Astrocyte of the spinal cord (primary cell): Measurements from ENCODE around the gene MYO7B.

Source experiments
- DNase-seq: peaks from one replicate; pipeline ENCODE4 v3.0.0; 2011; ENCODE audit warnings: low read depth, low spot score
- H3K4me3 ChIP-seq: 2 replicates; pipeline ENCODE4 v1.5.1; 2011; ENCODE audit warnings: low read depth, mild to moderate bottlenecking, low read length, moderate library complexity
- in situ Hi-C: cut with HindIII; loops from 2 replicates; pipeline ENCODE4 v1.10.0; 2017; ENCODE audit warnings: low sequenced_read_pairs
- TF ChIP-seq, protein P1 (sequence below): IDR thresholded peaks from 2 replicates; pipeline ENCODE4 v1.5.1; 2012; ENCODE audit warnings: low read depth, mild to moderate bottlenecking, low read length, inconsistent platforms

The MYO7B gene

GRCh38 chr2:127644066-127645025 lies 108.9 kb downstream of the MYO7B start:
- no peak overlapping the region for H3K4me3 ChIP-seq
- in situ Hi-C loops = no loop called here
- no peak for DNase-seq
- TF ChIP-seq, protein P1, sequence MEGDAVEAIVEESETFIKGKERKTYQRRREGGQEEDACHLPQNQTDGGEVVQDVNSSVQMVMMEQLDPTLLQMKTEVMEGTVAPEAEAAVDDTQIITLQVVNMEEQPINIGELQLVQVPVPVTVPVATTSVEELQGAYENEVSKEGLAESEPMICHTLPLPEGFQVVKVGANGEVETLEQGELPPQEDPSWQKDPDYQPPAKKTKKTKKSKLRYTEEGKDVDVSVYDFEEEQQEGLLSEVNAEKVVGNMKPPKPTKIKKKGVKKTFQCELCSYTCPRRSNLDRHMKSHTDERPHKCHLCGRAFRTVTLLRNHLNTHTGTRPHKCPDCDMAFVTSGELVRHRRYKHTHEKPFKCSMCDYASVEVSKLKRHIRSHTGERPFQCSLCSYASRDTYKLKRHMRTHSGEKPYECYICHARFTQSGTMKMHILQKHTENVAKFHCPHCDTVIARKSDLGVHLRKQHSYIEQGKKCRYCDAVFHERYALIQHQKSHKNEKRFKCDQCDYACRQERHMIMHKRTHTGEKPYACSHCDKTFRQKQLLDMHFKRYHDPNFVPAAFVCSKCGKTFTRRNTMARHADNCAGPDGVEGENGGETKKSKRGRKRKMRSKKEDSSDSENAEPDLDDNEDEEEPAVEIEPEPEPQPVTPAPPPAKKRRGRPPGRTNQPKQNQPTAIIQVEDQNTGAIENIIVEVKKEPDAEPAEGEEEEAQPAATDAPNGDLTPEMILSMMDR = no peak

GRCh38 chr2:127645026-127645394 lies 109.5 kb downstream of the MYO7B start:
- TF ChIP-seq, protein P1 = no peak
- in situ Hi-C loops = no loop called here
- H3K4me3 ChIP-seq = no peak overlapping the region
- DNase-seq = no peak

DNA sequence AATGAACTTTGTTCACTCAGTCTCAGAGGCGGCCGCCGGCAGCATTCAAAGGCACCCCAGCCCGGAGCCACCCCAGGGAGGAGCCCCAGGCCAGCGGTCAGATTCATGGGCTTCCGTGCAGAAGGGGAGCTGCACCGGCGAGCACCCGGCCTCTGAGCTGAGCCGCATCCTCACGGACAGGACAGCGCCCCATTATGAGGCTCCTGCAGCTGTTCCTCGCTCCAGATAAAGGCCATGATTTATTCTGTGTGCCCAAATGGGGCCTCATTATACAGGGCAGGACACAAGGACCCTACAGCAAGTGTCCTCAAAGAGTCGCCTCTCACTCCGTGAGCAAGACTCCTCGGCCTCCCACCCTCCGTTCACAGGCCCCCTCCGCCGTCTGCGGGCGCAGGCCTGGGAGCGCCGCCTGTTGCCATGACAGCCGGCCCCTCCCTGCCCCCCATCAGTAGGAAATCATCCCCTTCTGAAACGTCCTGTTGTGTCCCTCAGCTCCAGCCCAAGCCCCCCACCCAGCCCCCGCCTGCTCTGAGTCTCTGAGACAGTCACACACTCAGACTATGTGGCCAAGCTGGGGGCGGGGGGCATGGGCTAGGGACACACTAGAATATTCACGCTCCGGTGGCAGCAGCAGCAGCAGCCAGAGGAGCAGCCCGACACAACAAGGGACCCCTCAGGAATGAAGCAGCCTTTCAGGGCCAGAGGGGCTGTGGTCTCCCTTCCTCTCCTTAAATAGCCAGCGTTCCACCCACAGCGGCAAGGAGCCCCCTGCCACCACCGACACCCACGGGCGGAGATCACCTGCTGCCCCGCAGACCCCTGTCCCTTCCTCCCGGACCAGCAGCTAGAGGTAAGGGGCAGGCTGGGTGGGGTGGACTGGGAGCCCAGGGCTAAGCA lies 110.2 kb downstream of the MYO7B start, which contains the start of gene GPR17:
Gene GPR17, plus strand, starts transcription at position 759 of the 897 bp plus-strand sequence. CDS start 4,583 bp downstream, outside the sequence.
- in situ Hi-C loops = no loop called here
- TF ChIP-seq, protein P1 = no peak
- H3K4me3 ChIP-seq = no peak within 1 kb of the TSS
- DNase-seq = no peak

DNA sequence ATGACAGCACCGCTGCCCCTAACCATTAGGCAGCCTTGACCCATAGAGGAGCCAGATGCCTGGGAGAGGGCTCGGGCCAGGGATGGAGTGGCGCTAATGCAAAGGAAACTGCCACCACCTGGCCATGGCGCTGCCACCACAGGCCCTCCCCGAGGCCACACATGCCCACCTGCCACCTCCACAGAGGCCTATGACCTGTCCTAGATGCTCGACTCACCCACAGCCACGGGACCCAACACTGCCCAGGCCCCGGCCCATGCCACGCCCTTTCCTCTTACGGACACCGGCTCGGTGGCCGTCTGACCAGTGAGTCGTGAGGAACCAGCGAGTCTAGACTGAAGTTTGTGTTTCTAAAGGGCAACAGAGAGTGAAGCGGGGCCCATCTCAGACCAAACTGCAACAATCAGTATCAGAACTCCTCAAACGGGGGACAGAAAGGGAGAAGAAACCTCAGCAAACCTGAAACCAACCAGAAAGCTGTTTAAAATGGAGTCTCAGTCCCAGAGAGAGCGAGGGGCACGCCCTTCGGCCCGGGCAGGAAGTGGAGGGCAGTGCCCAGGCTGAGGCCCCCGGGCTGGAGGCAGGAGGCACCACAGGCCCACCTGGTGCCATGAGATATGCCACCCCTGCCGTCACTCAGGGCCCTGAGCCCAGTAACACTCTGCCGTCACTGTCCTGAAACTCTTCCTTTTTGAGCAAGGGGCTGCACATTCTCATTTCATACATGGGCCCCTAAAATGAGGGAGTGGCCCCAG lies 111.2 kb downstream of the MYO7B start:
- in situ Hi-C loops = no loop called here
- TF ChIP-seq, protein P1 = no peak
- DNase-seq = no peak
- no peak overlapping the region for H3K4me3 ChIP-seq

GRCh38 chr2:127647242-127648190 lies 112.0 kb downstream of the MYO7B start:
- in situ Hi-C loops = no loop called here
- TF ChIP-seq, protein P1 = no peak
- DNase-seq = peak; percentile 24
- no peak overlapping the region for H3K4me3 ChIP-seq
